ENCODE measurements around the gene CPEB4.

CPEB4 gene

GRCh38 chr5:173916233-173916632 is 28.1 kb downstream of the CPEB4 start:
- Histone ChIP-seq H3K27me3 (ENCODE audit: low read depth, low read length) (no peaks in the 10 kb centered on the region), H2AFZ (ENCODE audit: low read depth, low read length) (no peak overlapping the region), H3K4me1 (ENCODE audit: low read length) (peaks cover 18% of the 10 kb centered on the region), H3K36me3 (replicated peaks; ENCODE audit: low read depth, low read length) (no peaks in the 10 kb centered on the region), H4K20me1 (ENCODE audit: insufficient read depth, low read length) (no peaks in the 10 kb centered on the region), H3K79me2 (ENCODE audit: low read length) (no peaks in the 10 kb centered on the region), H3K9ac (ENCODE audit: low read length) (no peak overlapping the region), H3K4me2 (ENCODE audit: low read length) (no peak overlapping the region), H3K27ac (ENCODE audit: low read length) (no peak overlapping the region), H3K4me3 (ENCODE audit: low read length) (no peak overlapping the region), H3K9me3 (ENCODE audit: insufficient read depth, low read length) (no peaks in the 10 kb centered on the region)
- TF ChIP-seq, protein P1, sequence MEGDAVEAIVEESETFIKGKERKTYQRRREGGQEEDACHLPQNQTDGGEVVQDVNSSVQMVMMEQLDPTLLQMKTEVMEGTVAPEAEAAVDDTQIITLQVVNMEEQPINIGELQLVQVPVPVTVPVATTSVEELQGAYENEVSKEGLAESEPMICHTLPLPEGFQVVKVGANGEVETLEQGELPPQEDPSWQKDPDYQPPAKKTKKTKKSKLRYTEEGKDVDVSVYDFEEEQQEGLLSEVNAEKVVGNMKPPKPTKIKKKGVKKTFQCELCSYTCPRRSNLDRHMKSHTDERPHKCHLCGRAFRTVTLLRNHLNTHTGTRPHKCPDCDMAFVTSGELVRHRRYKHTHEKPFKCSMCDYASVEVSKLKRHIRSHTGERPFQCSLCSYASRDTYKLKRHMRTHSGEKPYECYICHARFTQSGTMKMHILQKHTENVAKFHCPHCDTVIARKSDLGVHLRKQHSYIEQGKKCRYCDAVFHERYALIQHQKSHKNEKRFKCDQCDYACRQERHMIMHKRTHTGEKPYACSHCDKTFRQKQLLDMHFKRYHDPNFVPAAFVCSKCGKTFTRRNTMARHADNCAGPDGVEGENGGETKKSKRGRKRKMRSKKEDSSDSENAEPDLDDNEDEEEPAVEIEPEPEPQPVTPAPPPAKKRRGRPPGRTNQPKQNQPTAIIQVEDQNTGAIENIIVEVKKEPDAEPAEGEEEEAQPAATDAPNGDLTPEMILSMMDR (IDR thresholded peaks at IDR 0.05; ENCODE audit: low read depth, low read length) = no peak
- TF ChIP-seq EZH2phosphoT487 (IDR thresholded peaks at IDR 0.05; ENCODE audit: low read depth) = no peak

DNA sequence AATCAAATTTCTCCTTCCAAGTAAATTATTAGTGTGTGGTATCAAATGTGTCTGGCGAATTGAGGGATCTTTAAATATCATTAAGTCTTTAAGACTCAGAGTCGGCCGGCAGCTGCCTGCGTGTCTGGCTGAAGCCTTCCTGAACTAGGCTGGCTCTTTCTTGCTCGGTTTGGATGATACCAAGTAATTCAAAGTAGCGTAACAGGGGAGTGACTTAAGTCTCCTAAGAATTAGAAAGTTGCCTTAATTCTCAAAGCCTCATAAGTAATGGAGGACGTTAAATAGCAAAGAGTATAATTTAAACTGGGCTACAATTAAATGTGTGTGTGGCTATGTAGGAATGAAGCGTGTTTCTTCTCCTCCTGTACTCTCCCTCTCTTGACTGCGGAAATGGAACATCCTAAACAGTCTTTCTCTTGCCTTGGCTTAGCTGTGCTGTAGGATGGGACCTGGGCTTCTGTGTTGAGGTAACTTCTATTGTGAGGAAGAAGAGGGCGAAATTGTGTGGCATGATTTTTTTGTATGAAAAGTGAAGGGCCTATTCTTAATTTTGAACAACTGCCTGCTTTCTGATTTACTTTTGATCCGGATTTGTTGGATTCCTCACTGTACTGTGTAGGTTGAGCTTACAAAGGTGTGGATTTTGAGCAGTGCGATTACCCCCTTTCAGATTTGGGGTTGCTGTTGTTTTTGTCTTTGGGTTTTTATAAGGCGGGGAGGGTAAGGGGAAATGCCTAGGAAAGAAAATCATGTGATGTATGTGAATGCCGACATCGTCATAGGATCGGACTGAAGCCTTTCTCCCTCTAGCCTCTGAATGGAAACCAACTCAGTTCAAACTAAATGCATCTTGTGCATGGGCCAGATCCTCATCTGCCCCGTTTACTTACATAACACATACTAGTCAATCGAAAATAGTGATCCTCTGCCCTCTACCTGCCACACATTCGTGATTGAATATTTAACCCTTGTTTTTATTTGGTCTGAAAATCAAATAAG is 29.9 kb downstream of the CPEB4 start:
- no peak for TF ChIP-seq EZH2phosphoT487 (IDR thresholded peaks at IDR 0.05; ENCODE audit: low read depth)
- TF ChIP-seq, protein P1 (IDR thresholded peaks at IDR 0.05; ENCODE audit: low read depth, low read length) = peak; percentile 64
- H3K9me3 ChIP-seq (ENCODE audit: insufficient read depth, low read length) = no peaks in the 10 kb centered on the region
- peak overlapping the region; percentile 79 for H3K4me2 ChIP-seq (ENCODE audit: low read length)
- H4K20me1 ChIP-seq (ENCODE audit: insufficient read depth, low read length) = no peaks in the 10 kb centered on the region
- H3K36me3 ChIP-seq (replicated peaks; ENCODE audit: low read depth, low read length) = no peaks in the 10 kb centered on the region
- H3K27me3 ChIP-seq (ENCODE audit: low read depth, low read length) = no peaks in the 10 kb centered on the region
- H3K4me3 ChIP-seq (ENCODE audit: low read length) = peak overlapping the region; percentile 86
- no peaks in the 10 kb centered on the region for H3K79me2 ChIP-seq (ENCODE audit: low read length)
- peaks cover 18% of the 10 kb centered on the region for H3K4me1 ChIP-seq (ENCODE audit: low read length)
- peak overlapping the region; percentile 79 for H3K27ac ChIP-seq (ENCODE audit: low read length)
- H3K9ac ChIP-seq (ENCODE audit: low read length) = peak overlapping the region; percentile 88
- peak overlapping the region; percentile 65; the same call in 1 of the 2 replicates for H2AFZ ChIP-seq (ENCODE audit: low read depth, low read length)

- Histone ChIP-seq H3K79me2 (ENCODE audit: low read length) (no peaks in the 10 kb centered on the region), H4K20me1 (ENCODE audit: insufficient read depth, low read length) (no peaks in the 10 kb centered on the region), H3K36me3 (replicated peaks; ENCODE audit: low read depth, low read length) (no peaks in the 10 kb centered on the region), H2AFZ (ENCODE audit: low read depth, low read length) (no peak overlapping the region), H3K4me3 (ENCODE audit: low read length) (no peak overlapping the region), H3K9me3 (ENCODE audit: insufficient read depth, low read length) (no peaks in the 10 kb centered on the region), H3K9ac (ENCODE audit: low read length) (no peak overlapping the region), H3K27ac (ENCODE audit: low read length) (no peak overlapping the region), H3K27me3 (ENCODE audit: low read depth, low read length) (no peaks in the 10 kb centered on the region), H3K4me2 (ENCODE audit: low read length) (no peak overlapping the region), H3K4me1 (ENCODE audit: low read length) (peaks cover 18% of the 10 kb centered on the region)
- TF ChIP-seq EZH2phosphoT487 (IDR thresholded peaks at IDR 0.05; ENCODE audit: low read depth) = no peak
- TF ChIP-seq, protein P1 (IDR thresholded peaks at IDR 0.05; ENCODE audit: low read depth, low read length) = no peak
Observed at GRCh38 chr5:173919443-173919842, 31.3 kb downstream of the CPEB4 start.

- Histone ChIP-seq H3K4me1 (ENCODE audit: low read length) (peaks cover 21% of the 10 kb centered on the region), H2AFZ (ENCODE audit: low read depth, low read length) (no peak overlapping the region), H3K4me2 (ENCODE audit: low read length) (no peak overlapping the region), H3K9ac (ENCODE audit: low read length) (no peak overlapping the region), H4K20me1 (ENCODE audit: insufficient read depth, low read length) (no peaks in the 10 kb centered on the region), H3K27me3 (ENCODE audit: low read depth, low read length) (no peaks in the 10 kb centered on the region), H3K9me3 (ENCODE audit: insufficient read depth, low read length) (no peaks in the 10 kb centered on the region), H3K4me3 (ENCODE audit: low read length) (no peak overlapping the region), H3K36me3 (replicated peaks; ENCODE audit: low read depth, low read length) (no peaks in the 10 kb centered on the region), H3K27ac (ENCODE audit: low read length) (no peak overlapping the region), H3K79me2 (ENCODE audit: low read length) (no peaks in the 10 kb centered on the region)
- no peak for TF ChIP-seq EZH2phosphoT487 (IDR thresholded peaks at IDR 0.05; ENCODE audit: low read depth)
- TF ChIP-seq, protein P1 (IDR thresholded peaks at IDR 0.05; ENCODE audit: low read depth, low read length) = no peak
Observed at GRCh38 chr5:173920024-173920753, 32.0 kb downstream of the CPEB4 start.

Data from OCI-LY3 (cell line).